Gastrocnemius medialis (tissue), 4 donors: ENCODE results near the gene COPS9.

ENCODE experiments used
- CTCF ChIP-seq, 5 experiments: fragments of 450-650 bp in 3 of 5; fragments of 200-600 bp in 2 of 5; sonication (generic) in 2 of 5; IDR thresholded peaks in 4 of 5; conservative IDR thresholded peaks in 1 of 5; 1 replicate in 4 of 5; 2 replicates in 1 of 5; pipeline ENCODE4 v1.5.1; 2016 to 2019; ENCODE audit warnings: antibody characterized with exemption in 5 of 5, mild to moderate bottlenecking in 3 of 5, moderate library complexity in 3 of 5
- POLR2A ChIP-seq, 2 donors: fragments of 450-650 bp; IDR thresholded peaks; one replicate each; pipeline ENCODE4 v1.6.1; 2017; ENCODE audit warnings: antibody characterized with exemption in 2 of 2, mild to moderate bottlenecking in 2 of 2, moderate library complexity in 2 of 2

GRCh38 chr2:240135706-240136012, 446 bp downstream of the COPS9 start:
- TF ChIP-seq CTCF (IDR thresholded peaks at IDR 0.05 in 4 of 5, conservative IDR thresholded peaks at IDR 0.05 in 1 of 5) = no peak
- TF ChIP-seq POLR2A (IDR thresholded peaks at IDR 0.05) = no peak
